DMS79 (cell line): ENCODE measurements around the gene HERC6.
"Not testable (repeated sequence)": the region's sequence is repeated elsewhere in the genome, so short reads cannot be mapped to it uniquely, and the experiment has no call there.

ENCODE experiments used
- DNase-seq: peaks from one replicate; lab custom pipeline; 2025; lab: John Stamatoyannopoulos, UW

Gene HERC6

GRCh38 chr4:88390128-88390527 lies 11.5 kb downstream of the HERC6 start:
- no peak for DNase-seq

- DNase-seq = no peak
Observed at GRCh38 chr4:88391703-88392102, 13.1 kb downstream of the HERC6 start.

GRCh38 chr4:88396681-88397080 lies 18.0 kb downstream of the HERC6 start:
- DNase-seq = no peak

- no peak for DNase-seq
Observed at GRCh38 chr4:88398381-88398780, 19.7 kb downstream of the HERC6 start.

- no peak for DNase-seq
Observed at GRCh38 chr4:88409206-88409605, 30.6 kb downstream of the HERC6 start.

- no peak for DNase-seq
Observed at GRCh38 chr4:88409789-88410188, 31.1 kb downstream of the HERC6 start.

- no peak for DNase-seq
Observed at GRCh38 chr4:88411491-88412096, 32.9 kb downstream of the HERC6 start.

GRCh38 chr4:88413801-88414200 lies 35.1 kb downstream of the HERC6 start:
- no peak for DNase-seq

- DNase-seq = no peak
Observed at GRCh38 chr4:88414755-88415154, 36.1 kb downstream of the HERC6 start.

- DNase-seq = no peak
Observed at GRCh38 chr4:88415982-88416381, 37.3 kb downstream of the HERC6 start.

- DNase-seq = no peak
Observed at GRCh38 chr4:88418411-88418810, 39.8 kb downstream of the HERC6 start.

GRCh38 chr4:88419874-88420273 lies 41.2 kb downstream of the HERC6 start:
- no peak for DNase-seq

GRCh38 chr4:88420844-88421243 lies 42.2 kb downstream of the HERC6 start:
- no peak for DNase-seq

- DNase-seq = no peak
Observed at GRCh38 chr4:88422403-88422802, 43.8 kb downstream of the HERC6 start.

GRCh38 chr4:88429401-88429800 lies 50.7 kb downstream of the HERC6 start:
- DNase-seq = no peak

GRCh38 chr4:88435987-88436693 lies 57.5 kb downstream of the HERC6 start:
- DNase-seq = no peak

GRCh38 chr4:88437873-88438272 lies 59.2 kb downstream of the HERC6 start:
- DNase-seq = not testable (repeated sequence)

- DNase-seq = no peak
Observed at GRCh38 chr4:88439161-88439760, 60.6 kb downstream of the HERC6 start.

GRCh38 chr4:88440146-88440545 lies 61.5 kb downstream of the HERC6 start:
- no peak for DNase-seq

GRCh38 chr4:88441696-88442095 lies 63.0 kb downstream of the HERC6 start:
- no peak for DNase-seq

- peak; percentile 53 for DNase-seq
Observed at GRCh38 chr4:88442689-88443191, 64.1 kb downstream of the HERC6 start.

GRCh38 chr4:88443486-88443885 lies 64.8 kb downstream of the HERC6 start:
- no peak for DNase-seq

- DNase-seq = no peak
Observed at GRCh38 chr4:88445252-88445651, 66.6 kb downstream of the HERC6 start.
